OCI-M2 (cell line): Measurements from ENCODE around the gene FLG.
"Not testable (repeated sequence)": the region's sequence is repeated elsewhere in the genome, so short reads cannot be mapped to it uniquely, and the experiment has no call there.

ENCODE experiments used
- DNase-seq: peaks from one replicate; lab custom pipeline; 2025; ENCODE audit not compliant: unreplicated experiment; lab: John Stamatoyannopoulos, UW

FLG gene

DNA sequence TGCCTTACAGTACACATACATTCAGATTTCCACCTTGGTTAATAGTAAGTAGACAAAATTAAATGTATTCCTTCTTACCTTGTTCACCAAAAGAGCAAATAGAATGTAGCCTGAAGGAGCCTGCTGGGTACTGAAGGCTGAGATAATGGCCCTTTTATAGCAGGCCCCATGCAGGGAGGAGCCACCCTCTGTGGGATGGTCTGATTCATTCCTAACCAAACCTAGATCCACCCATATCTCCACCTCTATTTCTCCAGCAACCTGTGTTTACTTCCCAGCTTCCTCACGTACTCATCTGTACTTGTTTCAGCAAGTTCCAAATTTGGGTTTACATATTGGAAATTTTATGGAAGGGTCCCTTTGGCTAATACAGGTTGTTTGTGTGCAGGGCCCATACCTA is at the start of gene FLG:
TSS of gene FLG (minus strand) at position 129 of the 400 bp plus-strand sequence. CDS start 9,783 bp downstream, outside the sequence.
- DNase-seq, result no peak

DNA sequence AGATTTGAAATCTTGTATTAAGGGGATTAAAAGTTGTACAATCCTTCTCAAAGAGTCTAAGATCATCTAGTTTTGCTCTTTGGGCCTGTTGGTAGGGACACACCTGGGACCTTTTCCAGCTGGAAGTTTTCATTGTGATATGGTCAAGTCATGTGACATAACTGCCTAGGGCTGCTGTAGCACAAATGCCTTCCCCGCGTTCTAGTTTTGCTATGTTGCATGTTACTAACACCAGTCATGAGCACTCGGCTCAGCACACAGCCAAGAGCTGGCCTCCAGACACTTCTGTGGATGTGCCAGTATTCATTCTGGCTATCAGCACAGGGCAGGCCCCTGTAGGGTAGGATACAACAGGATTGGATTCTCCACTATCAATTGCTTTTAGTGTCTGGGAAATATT is 49.4 kb upstream of the FLG start:
- DNase-seq, result no peak

DNA sequence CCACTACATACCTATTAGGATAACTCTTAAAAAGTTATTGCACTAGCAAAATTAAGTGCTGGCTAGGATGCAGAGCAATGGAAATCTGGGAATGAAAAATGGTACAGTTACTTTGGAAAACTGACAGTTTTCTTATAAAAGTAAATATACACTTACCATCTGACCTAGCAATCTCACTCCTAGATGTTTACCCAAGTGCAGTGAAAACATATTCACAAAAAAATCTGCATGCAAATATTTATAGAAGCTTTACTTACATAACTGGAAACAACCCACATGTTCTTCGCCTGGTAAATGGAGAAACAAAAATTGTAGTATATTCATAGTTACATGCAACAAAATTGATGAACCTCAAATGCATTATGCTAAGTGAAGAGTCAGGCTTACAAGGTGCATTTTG is 47.6 kb upstream of the FLG start:
- no peak for DNase-seq

DNA sequence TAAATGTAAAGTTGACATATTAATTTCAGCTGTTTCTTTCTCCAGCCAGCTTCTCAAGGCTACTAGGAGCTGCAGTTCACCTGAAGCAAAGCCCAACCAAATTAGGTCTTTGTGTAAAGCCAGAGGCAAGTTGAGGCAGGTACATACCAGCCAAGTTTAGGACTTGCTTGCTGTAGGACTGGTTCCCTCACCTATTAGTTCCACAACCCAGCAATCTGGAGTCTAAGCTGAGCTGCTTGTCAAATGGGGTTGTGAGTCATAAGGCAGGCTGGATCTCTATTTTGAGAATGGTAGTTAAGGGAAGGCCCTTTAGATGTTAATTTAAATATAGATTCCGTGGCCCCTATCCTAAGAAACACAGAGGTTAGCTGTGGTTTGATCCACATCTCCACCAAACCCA is 42.4 kb upstream of the FLG start:
- DNase-seq, result no peak

DNA sequence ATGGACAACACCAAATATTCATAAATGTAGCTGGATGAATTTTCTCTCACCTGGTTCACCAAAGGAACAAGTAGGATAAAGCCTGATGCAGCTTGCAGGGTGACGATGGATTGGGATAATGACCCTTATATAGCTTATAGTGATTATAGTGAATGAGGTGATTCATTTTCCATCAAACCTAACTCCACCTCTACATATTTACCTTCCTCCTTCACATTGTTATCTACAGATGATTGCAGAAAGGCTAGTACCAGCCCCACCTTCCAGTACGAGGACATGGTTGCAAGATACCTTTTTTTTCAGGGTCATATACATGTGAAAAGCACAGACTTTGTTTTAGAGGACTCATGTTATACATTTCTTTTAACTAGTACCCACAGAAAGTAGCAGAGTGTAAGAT is 34.9 kb upstream of the FLG start, which contains the start of gene FLG2:
TSS of gene FLG2 (minus strand) at position 101 of the 400 bp plus-strand sequence. CDS start 1,122 bp downstream, outside the sequence.
- DNase-seq, result no peak

DNA sequence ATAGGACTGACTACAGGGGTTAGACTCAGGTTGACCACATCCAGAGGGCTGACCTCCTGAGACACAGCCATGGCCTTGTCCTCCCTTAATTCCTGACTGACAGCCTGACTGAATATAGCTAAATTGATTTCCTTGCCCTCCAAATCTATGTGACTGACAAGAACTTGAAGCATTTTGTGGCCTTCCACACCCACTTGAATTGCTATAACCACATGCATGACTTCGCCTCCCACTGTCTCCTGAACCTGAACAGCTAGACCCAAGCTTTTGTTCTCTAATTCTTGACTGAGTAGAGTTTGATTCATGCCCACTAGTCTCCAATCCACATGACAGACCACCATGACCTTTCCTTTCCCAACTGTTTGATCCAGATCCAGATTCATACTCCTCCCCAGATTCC is 31.7 kb upstream of the FLG start:
- DNase-seq, result no peak

DNA sequence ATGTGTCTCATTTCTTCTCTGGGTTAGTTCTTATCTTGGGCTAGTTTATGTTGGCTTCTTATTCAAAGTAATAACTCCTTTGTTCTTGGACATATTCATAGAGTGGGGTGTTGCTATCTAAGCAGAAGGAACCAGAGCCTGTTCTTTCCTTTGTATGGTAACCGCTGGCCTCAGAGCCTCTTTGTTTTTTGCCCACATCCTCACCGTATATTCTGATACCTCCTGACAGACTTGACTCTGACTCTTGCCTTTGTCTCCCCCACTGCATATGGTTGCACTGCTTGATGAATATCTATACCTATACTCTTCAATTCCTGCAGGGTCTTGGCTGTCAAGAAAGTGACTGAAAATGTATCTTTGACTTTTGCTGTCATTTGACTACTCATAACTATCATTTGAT is 24.6 kb upstream of the FLG start:
- no peak for DNase-seq

DNA sequence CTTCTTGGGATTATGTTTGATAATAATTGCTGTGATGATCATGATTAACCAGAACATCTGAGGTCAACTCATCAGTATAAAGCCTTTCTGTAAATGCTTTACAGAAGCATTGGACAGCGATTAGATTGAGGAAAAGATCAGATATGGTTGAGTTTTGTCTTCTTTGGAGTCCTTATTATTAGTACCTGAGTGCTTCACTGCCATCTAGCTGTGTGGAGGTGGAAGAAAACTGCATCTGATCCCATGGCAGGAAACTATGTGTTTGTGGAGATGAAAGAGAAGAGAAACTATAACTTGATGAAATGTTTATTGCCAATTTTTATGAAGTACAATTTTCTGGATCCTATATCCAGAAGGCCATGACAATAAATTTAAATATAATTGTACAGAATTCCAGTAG is 23.4 kb upstream of the FLG start:
- DNase-seq, result no peak

DNA sequence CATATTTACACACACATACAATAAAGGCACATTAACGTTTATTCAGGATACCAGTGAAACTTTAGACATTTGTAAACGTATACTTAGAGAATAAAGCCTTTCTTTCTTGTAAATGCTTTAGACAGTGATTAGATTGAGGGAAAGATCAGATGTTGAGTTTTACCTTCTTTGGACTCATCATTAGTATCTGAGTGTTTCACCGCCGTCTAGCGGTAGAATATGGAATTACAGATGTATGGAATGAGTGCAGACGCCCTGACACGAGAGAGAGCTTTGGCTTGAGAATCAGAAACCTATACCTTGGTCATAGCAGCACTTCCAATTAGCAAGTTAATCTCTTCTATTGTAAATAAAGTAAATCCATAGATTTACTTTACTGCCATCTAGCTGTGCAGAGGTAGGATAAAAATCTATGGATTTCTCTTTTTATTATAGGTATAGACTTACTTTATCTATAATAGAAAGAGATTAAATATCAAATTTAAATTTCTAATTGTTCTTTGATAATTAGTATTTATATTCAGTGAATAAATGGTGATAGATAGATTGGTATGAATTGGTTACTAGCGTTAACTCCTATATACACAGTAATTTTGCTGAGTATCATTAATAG is 22.2 kb upstream of the FLG start:
- DNase-seq, result no peak

DNA sequence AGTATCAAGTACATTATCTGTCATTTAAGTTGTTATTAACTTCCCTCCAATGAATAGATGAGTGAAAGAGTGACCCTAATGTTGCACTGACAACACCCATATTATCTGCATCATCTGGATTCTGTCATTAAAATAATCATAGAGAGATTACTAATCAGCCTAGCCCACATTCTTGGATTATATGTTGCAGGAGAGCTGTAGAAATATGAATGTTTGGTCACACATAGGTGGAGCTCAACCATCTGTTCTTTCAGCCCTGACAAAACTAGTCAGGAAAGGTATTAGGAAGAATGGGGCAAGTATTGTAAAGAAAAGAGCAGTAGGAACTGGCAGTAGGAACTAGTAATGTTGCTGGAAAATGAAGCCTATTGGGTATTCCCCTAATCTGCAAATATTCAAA is 19.4 kb upstream of the FLG start:
- DNase-seq, result no peak

DNA sequence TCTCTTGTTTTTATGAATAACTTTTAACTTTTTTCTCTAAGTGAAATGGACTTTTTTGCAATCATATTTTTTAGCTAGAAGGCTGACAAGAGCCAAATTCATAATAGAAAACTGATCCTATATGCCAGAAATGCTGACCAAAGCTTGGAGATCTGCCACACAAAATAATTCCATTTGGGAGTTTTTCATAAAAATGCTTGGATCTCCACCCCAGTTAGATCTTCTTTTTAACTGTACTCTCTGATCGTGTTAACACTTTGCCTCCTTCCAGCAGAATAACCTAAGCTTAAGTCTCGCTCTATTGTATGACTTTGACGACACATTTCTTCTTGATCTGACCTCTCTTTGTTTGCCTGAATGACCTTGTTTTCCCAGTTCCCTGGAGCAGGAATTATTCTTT is 18.0 kb upstream of the FLG start:
- no peak for DNase-seq

DNA sequence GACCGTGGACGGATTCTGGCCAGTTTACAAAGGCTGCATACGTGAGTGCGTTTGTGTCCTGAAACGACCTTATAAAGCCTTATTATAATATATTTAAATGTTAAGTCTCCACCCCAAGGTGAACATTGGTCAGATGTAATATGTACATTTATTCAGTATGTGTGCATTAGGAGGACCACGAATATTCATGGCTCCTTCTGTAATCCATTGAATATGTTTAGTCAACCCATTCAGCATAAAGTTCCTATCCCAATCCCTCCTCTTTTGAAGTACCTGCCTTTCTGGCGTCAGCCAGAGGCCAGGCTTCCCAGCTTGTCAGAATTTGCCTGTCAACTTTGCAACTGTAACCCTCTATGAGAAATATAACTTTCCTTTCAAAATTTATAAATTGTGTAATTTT is 10.4 kb upstream of the FLG start:
- no peak for DNase-seq

DNA sequence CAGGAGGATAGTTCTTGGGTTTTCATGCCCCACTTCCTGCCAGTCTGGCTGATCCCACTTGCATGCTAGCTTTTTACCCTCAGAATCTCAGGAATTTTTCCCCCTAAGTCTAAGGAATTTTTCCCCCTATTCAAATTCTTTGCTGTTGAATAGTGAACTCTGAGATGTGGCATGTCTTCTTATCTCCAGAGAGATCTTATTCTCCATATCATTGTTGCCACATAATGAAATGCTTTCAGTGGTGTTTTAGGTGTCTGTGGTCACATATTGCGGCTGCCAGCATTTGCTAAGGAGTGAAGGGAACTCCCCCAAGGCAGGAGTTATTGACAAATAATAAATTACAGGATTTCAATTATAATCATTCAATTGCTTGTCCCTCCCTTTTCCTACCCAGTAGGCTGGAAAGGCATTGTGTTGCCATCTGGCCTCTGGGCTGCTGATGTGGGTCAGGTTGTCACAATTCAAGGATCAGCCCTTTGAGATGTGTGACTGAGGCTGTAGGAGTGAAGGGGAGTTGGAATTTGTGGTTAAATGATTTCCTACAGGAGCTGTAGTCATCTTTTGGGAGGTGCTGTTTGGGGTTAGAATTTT is 3.9 kb upstream of the FLG start:
- DNase-seq, result no peak

DNA sequence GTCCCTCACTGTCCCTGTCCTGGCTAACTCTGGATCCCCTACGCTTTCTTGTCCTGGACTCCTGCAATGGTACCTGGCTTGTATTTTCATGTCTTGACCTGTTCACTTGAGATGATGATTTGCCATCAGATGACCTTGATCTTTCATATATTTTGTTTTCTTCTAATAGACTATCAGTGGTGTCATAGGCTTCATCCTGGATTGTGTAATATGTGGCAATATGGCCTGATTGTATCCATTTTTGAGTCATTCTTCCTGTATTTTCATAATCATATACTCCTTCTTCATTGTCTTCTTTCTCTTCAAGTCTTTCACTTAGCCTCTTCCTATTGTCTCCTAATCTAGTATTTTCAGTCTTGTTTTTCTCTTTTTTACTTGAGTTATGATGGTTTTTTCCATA is 11.1 kb downstream of the FLG start:
- DNase-seq, result no peak

DNA sequence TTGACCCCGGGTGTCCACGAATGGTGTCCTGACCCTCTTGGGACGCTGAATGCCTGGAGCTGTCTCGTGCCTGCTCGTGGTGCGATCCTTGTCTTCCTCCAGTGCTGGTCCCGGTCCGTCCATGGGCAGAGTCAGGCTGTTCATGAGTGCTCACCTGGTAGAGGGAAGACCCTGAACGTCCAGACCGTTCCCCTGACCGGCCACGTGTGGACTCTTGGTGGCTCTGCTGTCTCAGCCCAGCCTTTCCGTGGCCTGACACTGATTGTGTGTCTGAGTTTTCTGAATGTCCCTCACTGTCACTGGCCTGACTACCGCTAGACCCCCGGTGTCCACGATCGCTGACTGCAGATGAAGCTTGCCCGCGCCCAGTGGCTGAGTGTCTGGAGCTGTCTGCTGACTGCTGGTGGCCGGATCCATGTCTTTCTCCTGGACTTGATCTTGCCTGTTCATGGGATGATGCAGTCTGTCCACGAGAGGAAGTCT is 11.7 kb downstream of the FLG start:
- DNase-seq, result no peak

DNA sequence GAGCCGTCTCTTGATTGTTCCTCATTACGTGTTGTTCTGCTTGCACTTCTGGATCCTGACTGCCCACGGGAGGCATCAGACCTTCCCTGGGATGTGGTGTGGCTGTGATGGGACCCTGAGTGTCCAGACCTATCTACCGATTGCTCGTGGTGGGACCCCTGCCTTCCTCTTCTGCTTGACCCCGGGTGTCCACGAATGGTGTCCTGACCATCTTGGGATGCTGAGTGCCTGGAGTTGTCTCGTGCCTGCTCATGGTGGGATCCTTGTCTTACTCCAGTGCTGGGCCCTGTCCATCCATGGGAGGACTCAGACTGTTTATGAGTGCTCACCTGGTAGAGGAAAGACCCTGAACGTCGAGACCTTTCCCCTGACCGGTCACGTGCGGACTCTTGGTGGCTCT is 12.9 kb downstream of the FLG start:
- not testable (repeated sequence) for DNase-seq

DNA sequence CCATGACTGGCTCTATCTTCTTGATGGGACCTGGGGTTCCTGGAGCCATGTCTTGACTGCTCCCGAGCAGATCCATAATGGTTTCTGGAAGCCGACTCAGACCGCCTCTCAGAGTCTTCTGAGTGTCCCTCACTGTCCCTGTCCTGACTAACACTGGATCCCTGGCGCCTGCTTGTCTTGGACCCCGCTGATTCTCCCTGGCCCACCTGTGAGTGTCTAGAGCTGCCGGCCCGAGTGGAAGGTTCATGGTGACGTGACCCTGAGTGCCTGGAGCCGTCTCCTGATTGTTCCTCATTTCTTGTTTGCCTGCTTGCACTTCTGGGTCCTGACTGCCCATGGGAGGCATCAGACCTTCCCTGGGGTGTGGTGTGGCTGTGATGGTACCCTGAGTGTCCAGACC is 15.1 kb downstream of the FLG start:
- DNase-seq, result no peak

DNA sequence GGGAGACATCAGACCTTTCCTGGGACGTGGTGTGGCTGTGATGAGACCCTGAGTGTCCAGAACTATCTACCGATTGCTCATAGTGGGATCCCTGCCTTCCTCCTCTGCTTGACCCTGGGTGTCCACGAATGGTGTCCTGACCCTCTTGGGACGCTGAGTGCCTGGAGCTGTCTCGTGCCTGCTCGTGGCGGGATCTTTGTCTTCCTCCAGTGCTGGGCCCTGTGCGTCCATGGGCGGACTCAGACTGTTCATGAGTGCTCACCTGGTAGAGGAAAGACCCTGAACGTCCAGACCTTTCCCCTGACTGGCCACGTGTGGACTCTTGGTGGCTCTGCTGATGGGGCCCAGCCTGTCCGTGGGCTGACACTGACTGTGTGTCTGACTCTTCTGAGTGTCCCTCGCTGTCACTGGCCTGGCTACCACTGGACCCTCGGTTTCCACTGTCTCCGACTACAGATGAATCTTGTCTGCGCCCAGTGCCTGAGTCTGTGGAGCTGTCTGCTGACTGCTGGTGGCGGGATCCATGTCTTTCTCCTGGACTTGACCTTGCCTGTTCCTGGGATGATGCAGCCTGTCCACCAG is 15.6 kb downstream of the FLG start:
- not testable (repeated sequence) for DNase-seq

DNA sequence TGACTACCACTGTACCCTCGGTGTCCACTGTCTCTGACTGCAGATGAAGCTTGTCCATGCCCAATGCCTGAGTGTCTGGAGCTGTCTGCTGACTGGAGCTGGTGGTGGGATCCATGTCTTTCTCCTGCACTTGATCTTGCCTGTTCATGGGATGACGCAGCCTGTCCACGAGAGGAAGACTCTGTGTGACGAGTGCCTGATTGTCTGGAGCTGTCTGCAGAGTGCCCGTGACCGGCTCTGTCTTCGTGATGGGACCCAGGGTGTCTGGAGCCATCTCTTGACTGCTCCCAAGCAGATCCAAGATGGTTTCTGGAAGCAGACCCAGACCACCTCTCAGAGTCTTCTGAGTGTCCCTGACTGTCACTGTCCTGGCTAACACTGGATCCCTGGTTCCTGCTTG is 16.3 kb downstream of the FLG start:
- DNase-seq, result not testable (repeated sequence)

DNA sequence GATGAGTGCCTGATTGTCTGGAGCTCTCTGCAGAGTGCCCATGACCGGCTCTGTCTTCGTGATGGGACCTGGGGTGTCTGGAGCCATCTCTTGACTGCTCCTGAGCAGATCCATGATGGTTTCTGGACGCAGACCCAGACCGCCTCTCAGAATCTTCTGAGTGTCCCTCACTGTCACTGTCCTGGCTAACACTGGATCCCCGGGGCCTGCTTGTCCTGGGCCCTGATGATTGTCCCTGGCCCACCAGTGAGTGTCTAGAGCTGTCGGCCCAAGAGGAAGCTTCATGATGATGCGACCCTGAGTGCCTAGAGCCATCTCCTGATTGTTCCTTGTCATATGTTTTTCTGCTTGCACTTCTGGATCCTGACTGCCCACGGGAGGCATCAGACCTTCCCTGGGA is 17.1 kb downstream of the FLG start:
- DNase-seq, result not testable (repeated sequence)

DNA sequence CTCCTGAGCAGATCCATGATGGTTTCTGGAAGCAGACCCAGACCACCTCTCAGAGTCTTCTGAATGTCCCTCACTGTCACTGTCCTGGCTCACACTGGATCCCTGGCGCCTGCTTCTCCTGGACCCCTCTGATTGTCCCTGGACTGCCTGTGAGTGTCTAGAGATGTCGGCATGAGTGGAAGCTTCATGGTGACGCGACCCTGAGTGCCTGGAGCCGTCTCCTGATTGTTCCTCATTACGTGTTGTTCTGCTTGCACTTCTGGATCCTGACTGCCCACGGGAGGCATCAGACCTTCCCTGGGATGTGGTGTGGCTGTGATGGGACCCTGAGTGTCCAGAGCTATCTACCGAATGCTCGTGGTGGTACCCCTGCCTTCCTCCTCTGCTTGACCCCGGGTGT is 18.9 kb downstream of the FLG start:
- not testable (repeated sequence) for DNase-seq

DNA sequence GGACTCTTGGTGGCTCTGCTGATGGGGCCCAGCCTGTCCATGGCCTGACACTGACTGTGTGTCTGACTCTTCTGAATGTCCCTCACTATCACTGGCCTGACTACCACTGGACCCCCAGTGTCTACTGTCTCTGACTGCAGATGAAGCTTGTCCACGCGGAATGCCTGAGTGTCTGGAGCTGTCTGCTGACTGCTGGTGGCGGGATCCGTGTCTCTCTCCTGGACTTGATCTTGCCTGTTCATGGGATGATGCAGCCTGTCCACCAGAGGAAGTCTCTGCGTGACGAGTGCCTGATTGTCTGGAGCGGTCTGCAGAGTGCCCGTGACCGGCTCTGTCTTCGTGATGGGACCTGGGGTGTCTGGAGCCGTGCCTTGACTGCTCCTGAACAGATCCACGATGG is 20.3 kb downstream of the FLG start:
- DNase-seq, result not testable (repeated sequence)
